Keratinocyte (primary cell): ENCODE measurements around the gene C18orf32.
"Not testable (repeated sequence)": the region's sequence is repeated elsewhere in the genome, so short reads cannot be mapped to it uniquely, and the experiment has no call there.

ENCODE experiments used
- EZH2 ChIP-seq: IDR thresholded peaks from one replicate; pipeline ENCODE4 v1.6.1; 2012; ENCODE audit warnings: inconsistent platforms, mild to moderate bottlenecking, low read length, moderate library complexity
- TF ChIP-seq, protein P1 (sequence below), 3 experiments: IDR thresholded peaks in 1 of 3; conservative IDR thresholded peaks in 1 of 3; optimal IDR thresholded peaks in 1 of 3; 2 replicates in 2 of 3; 3 replicates in 1 of 3; pipeline versions ENCODE3 to v1.5.1; 2011; ENCODE audit warnings: low read length in 3 of 3, mild to moderate bottlenecking in 3 of 3, moderate library complexity in 2 of 3, control low read depth in 1 of 3, inconsistent platforms in 1 of 3; ENCODE audit not compliant: insufficient read depth in 2 of 3; ENCODE audit errors: extremely low read depth in 1 of 3

- TF ChIP-seq, protein P1, sequence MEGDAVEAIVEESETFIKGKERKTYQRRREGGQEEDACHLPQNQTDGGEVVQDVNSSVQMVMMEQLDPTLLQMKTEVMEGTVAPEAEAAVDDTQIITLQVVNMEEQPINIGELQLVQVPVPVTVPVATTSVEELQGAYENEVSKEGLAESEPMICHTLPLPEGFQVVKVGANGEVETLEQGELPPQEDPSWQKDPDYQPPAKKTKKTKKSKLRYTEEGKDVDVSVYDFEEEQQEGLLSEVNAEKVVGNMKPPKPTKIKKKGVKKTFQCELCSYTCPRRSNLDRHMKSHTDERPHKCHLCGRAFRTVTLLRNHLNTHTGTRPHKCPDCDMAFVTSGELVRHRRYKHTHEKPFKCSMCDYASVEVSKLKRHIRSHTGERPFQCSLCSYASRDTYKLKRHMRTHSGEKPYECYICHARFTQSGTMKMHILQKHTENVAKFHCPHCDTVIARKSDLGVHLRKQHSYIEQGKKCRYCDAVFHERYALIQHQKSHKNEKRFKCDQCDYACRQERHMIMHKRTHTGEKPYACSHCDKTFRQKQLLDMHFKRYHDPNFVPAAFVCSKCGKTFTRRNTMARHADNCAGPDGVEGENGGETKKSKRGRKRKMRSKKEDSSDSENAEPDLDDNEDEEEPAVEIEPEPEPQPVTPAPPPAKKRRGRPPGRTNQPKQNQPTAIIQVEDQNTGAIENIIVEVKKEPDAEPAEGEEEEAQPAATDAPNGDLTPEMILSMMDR (optimal IDR thresholded peaks at IDR 0.05 in 1 of 3, IDR thresholded peaks at IDR 0.05 in 1 of 3, conservative IDR thresholded peaks at IDR 0.05 in 1 of 3; ENCODE audit: extremely low read depth in 1 of 3, insufficient read depth in 2 of 3, low read length in 3 of 3): not testable (repeated sequence)
- TF ChIP-seq EZH2: not testable (repeated sequence)
These were observed 28.0 kb upstream of the C18orf32 start for GRCh38 chr18:49515003-49515402.
